Activated CD4-positive, alpha-beta T cell treated with anti-CD3 and anti-CD28 coated beads, Interleukin-2, amount 10 ng/mL, durations not matched to agents 7 days and 5 days (primary cell): ENCODE data around the gene PCDHB4. TPM values are rescaled to one million over a fixed set of nuclear protein-coding genes. Genes with fewer than 3 reads are reported as not detected.
"Not testable (repeated sequence)": the region's sequence is repeated elsewhere in the genome, so short reads cannot be mapped to it uniquely, and the experiment has no call there.

Source experiments
- CTCF ChIA-PET: fragments of 350-600 bp; sonication (Branson Sonifier 250); formaldehyde crosslinking; loops from one replicate; lab custom pipeline; 2021; ENCODE audit warnings: antibody characterized with exemption; lab: Charles Lee
- POLR2A ChIA-PET: fragments of 350-600 bp; sonication (Branson Sonifier 250); formaldehyde crosslinking; loops from one replicate; lab custom pipeline; 2021; ENCODE audit warnings: antibody characterized with exemption; lab: Charles Lee
- DNase-seq: peaks from one replicate; pipeline ENCODE4 v3.0.0-alpha.2; 2020
- H3K27ac Mint-ChIP-seq: one replicate; pipeline ENCODE4 v1.8.0; 2021; ENCODE audit warnings: mild to moderate bottlenecking, moderate library complexity, mixed read lengths
- H3K27me3 Mint-ChIP-seq: one replicate; pipeline ENCODE4 v1.8.0; 2021; ENCODE audit warnings: mixed read lengths
- H3K36me3 Mint-ChIP-seq: one replicate; pipeline ENCODE4 v1.8.0; 2021; ENCODE audit warnings: low read depth, mixed read lengths
- H3K4me1 Mint-ChIP-seq: one replicate; pipeline ENCODE4 v1.8.0; 2021; ENCODE audit warnings: mixed read lengths
- H3K4me3 Mint-ChIP-seq: one replicate; pipeline ENCODE4 v1.8.0; 2021; ENCODE audit warnings: mild to moderate bottlenecking, moderate library complexity, mixed read lengths
- H3K9me3 Mint-ChIP-seq: one replicate; pipeline ENCODE4 v1.8.0; 2021; ENCODE audit warnings: mixed read lengths
- total RNA-seq, 2 experiments: library from RNA; stranded (reverse); gene quantifications; one replicate each; pipeline ENCODE4 v1.2.3, GENCODE V29; 2021

Gene PCDHB4
- total RNA-seq, 2 experiments from 2014 or later = not detected

DNA sequence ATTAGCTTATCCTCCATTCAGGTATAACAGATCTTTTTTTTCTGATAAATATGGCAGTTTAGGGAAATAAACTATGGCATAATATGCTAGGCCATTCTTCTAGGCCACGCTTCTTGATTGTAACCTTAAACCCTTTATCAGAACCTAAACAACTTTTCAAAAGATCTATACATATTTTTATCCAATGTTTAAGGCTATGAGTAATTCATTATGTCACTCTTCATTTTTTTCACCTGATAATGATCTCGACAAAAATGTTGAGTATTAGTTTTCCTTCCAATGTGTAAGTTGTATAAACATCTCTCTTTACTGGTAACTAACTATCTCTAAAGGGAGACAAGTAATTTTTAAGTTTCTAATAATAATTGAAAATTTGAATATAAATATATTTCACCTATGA lies 2.4 kb upstream of the PCDHB4 start:
- no peaks in the 10 kb centered on the region for H3K4me1 Mint-ChIP-seq
- no peak overlapping the region for H3K27ac Mint-ChIP-seq
- H3K36me3 Mint-ChIP-seq = no peaks in the 10 kb centered on the region
- peaks cover 18% of the 10 kb centered on the region for H3K9me3 Mint-ChIP-seq
- POLR2A ChIA-PET = no interaction called here
- peaks cover 6% of the 10 kb centered on the region for H3K27me3 Mint-ChIP-seq
- CTCF ChIA-PET = no interaction called here
- H3K4me3 Mint-ChIP-seq = no peak overlapping the region
- DNase-seq = no peak

DNA sequence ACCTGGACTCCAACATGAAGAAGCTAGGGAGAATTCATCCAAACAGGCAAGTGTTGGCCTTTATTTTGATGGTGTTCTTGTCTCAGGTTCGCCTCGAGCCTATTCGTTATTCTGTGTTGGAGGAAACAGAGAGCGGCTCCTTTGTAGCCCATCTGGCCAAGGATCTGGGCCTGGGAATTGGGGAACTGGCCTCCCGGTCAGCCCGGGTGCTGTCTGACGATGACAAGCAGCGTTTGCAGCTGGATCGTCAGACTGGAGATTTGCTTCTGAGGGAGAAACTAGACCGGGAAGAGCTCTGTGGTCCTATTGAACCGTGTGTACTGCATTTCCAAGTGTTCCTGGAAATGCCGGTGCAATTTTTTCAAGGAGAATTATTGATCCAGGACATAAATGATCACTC lies 367 bp downstream of the PCDHB4 start:
- Mint-ChIP-seq H3K4me1 (no peaks in the 10 kb centered on the region), H3K27me3 (peaks cover 6% of the 10 kb centered on the region), H3K9me3 (peaks cover 14% of the 10 kb centered on the region), H3K4me3 (no peak overlapping the region), H3K27ac (no peak overlapping the region), H3K36me3 (no peaks in the 10 kb centered on the region)
- ChIA-PET POLR2A (no interaction called here), CTCF (no interaction called here)
- DNase-seq = no peak

DNA sequence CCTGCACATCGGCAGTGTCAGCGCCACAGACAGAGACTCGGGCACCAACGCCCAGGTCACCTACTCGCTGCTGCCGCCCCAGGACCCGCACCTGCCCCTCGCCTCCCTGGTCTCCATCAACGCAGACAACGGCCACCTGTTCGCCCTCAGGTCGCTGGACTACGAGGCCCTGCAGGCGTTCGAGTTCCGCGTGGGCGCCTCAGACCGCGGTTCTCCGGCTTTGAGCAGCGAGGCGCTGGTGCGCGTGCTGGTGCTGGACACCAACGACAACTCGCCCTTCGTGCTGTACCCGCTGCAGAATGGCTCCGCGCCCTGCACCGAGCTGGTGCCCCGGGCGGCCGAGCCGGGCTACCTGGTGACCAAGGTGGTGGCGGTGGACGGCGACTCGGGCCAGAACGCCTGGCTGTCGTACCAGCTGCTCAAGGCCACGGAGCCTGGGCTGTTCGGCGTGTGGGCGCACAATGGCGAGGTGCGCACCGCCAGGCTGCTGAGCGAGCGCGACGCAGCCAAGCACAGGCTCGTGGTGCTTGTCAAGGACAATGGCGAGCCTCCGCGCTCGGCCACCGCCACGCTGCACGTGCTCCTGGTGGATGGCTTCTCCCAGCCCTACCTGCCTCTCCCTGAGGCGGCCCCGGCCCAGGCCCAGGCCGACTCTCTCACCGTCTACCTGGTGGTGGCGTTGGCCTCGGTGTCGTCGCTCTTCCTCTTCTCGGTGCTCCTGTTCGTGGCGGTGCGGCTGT lies 1.9 kb downstream of the PCDHB4 start:
- H3K27me3 Mint-ChIP-seq, POLR2A ChIA-PET, H3K27ac Mint-ChIP-seq, H3K4me1 Mint-ChIP-seq, CTCF ChIA-PET, DNase-seq, H3K36me3 Mint-ChIP-seq: not testable (repeated sequence)
- Mint-ChIP-seq H3K4me3 (peak overlapping the region; percentile 16), H3K9me3 (peaks cover 14% of the 10 kb centered on the region)

DNA sequence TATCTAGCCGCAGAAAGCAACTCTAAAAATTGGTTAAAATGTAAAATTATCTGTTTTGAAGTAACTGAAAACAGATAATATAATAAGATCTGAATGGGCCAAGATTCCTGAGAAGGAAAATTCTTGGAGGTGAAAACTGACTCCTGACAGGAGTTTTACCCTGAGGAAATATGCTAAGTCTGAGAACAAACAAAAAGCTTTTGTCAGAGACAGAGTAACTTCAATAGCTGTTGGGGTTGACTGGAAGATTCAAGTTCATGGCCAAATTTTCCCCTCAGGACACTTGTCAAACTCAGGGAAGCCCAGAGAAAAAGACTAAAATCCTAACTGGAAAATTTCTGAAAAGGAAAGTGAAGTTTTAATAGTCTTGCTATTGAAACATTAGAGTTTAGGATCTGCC lies 5.7 kb downstream of the PCDHB4 start:
- Mint-ChIP-seq H3K4me1 (no peaks in the 10 kb centered on the region), H3K4me3 (no peak overlapping the region), H3K9me3 (peaks cover 12% of the 10 kb centered on the region), H3K27me3 (peaks cover 8% of the 10 kb centered on the region), H3K36me3 (no peaks in the 10 kb centered on the region), H3K27ac (no peak overlapping the region)
- ChIA-PET POLR2A (no interaction called here), CTCF (no interaction called here)
- no peak for DNase-seq

DNA sequence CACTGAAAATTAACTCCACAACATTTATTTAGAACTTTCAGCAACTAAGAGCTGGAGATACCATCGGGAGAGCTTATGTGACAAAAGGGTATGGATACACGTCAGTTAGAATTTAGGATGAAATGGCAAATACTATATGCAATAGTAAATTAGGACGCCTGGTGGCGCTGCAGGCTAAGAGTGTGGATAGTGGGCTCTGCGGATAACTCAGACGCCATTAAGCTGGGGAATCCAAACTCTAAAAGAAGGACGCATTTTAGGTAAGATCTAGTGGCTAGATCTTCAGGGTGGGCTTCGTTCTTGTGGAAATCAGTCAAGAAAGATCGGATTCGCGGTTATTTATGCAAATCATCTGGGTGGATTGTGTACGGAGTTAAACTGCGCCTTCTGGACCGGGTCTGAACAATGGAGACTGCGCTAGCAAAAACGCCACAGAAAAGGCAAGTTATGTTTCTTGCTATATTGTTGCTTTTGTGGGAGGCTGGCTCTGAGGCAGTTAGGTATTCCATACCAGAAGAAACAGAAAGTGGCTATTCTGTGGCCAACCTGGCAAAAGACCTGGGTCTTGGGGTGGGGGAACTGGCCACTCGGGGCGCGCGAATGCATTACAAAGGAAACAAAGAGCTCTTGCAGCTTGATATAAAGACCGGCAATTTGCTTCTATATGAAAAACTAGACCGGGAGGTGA lies 13.6 kb downstream of the PCDHB4 start, which contains the start of gene PCDHB5:
TSS of gene PCDHB5 (plus strand) at position 177 of the 688 bp plus-strand sequence. CDS start at position 406, 229 bp downstream.
- no peak within 1 kb of the TSS for H3K27ac Mint-ChIP-seq
- H3K27me3 Mint-ChIP-seq = peaks cover 9% of the 10 kb centered on the region
- DNase-seq = no peak
- H3K9me3 Mint-ChIP-seq = peaks cover 28% of the 10 kb centered on the region
- ChIA-PET CTCF (no interaction called here), POLR2A (no interaction called here)
- H3K4me1 Mint-ChIP-seq = peaks cover 2% of the 10 kb centered on the region
- peaks cover 2% of the 10 kb centered on the region for H3K36me3 Mint-ChIP-seq
- H3K4me3 Mint-ChIP-seq = no peak within 1 kb of the TSS

GRCh38 chr5:141135718-141136266 lies 14.2 kb downstream of the PCDHB4 start:
- Mint-ChIP-seq H3K4me3 (no peak overlapping the region), H3K36me3 (peaks cover 2% of the 10 kb centered on the region), H3K27ac (no peak overlapping the region), H3K27me3 (peaks cover 7% of the 10 kb centered on the region), H3K9me3 (peaks cover 28% of the 10 kb centered on the region), H3K4me1 (peaks cover 2% of the 10 kb centered on the region)
- POLR2A ChIA-PET = no interaction called here
- CTCF ChIA-PET = no interaction called here
- DNase-seq = no peak

DNA sequence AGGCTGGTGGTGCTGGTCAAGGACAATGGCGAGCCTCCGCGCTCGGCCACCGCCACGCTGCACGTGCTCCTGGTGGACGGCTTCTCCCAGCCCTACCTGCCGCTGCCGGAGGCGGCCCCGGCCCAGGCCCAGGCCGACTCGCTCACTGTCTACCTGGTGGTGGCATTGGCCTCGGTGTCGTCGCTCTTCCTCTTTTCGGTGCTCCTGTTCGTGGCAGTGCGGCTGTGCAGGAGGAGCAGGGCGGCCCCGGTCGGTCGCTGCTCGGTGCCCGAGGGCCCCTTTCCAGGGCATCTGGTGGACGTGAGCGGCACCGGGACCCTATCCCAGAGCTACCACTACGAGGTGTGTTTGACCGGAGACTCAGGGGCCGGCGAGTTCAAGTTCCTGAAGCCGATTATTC lies 15.7 kb downstream of the PCDHB4 start:
- H3K36me3 Mint-ChIP-seq, H3K27ac Mint-ChIP-seq, DNase-seq, H3K4me1 Mint-ChIP-seq, H3K27me3 Mint-ChIP-seq, CTCF ChIA-PET, H3K4me3 Mint-ChIP-seq, POLR2A ChIA-PET: not testable (repeated sequence)
- H3K9me3 Mint-ChIP-seq = peaks cover 28% of the 10 kb centered on the region

DNA sequence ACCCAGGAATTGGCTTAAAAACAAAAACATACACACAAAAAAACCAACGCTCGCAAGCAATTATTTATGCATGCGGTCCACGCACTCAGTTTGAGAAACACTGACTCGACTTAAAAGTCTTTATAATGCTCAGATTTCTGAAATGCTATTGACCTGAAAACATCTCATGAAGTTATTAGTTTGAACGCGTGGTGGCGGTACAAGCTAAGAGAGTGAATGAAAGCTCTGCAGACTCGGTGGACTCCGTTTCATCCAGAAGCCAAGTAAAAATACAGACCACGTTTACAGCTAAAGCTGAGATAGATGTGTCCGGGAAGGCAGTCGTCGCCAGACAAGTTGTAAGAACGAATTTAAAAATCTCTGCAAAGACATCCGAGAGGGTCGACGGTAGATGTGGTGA lies 28.2 kb downstream of the PCDHB4 start, which contains the start of gene PCDHB6:
TSS of gene PCDHB6 (plus strand) at position 246 of the 400 bp plus-strand sequence. CDS start 201 bp downstream, outside the sequence.
- ChIA-PET CTCF (interaction anchor here (1.2 kb wide), 1 partner anchor 27 kb away, joined by 3 read pairs; the partner anchor contains the start of gene PCDHB8), POLR2A (no interaction called here)
- no peak for DNase-seq
- Mint-ChIP-seq H3K27me3 (peaks cover 16% of the 10 kb centered on the region), H3K9me3 (peaks cover 14% of the 10 kb centered on the region), H3K4me1 (peaks cover 3% of the 10 kb centered on the region), H3K27ac (no peak within 1 kb of the TSS), H3K4me3 (peak within 1 kb of the TSS; percentile 35), H3K36me3 (peaks cover 4% of the 10 kb centered on the region)

DNA sequence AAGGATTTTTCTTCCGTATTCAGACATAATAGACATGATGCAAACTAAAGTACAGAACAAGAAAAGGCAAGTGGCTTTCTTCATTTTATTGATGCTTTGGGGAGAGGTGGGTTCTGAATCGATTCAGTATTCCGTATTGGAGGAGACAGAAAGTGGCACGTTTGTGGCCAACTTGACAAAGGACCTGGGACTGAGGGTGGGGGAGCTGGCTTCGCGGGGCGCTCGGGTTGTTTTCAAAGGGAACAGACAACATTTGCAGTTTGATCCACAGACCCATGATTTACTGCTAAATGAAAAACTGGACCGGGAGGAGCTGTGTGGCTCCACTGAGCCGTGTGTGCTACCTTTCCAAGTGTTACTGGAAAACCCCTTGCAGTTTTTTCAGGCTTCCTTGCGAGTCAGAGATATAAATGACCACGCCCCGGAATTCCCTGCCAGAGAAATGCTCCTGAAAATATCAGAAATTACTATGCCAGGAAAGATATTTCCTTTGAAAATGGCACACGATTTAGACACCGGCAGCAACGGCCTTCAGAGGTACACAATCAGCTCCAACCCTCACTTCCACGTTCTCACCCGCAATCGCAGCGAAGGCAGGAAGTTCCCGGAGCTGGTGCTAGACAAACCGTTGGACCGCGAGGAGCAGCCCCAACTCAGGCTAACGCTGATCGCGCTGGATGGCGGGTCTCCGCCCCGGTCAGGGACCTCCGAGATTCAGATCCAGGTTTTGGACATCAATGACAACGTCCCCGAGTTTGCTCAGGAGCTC lies 28.8 kb downstream of the PCDHB4 start:
- ChIA-PET POLR2A (no interaction called here), CTCF (interaction anchor here (1.2 kb wide), 1 partner anchor 27 kb away, joined by 3 read pairs; the partner anchor contains the start of gene PCDHB8)

GRCh38 chr5:141150993-141151325 lies 29.3 kb downstream of the PCDHB4 start:
- Mint-ChIP-seq H3K27me3 (peaks cover 16% of the 10 kb centered on the region), H3K4me1 (peaks cover 3% of the 10 kb centered on the region), H3K9me3 (peaks cover 14% of the 10 kb centered on the region), H3K27ac (no peak overlapping the region), H3K36me3 (peaks cover 4% of the 10 kb centered on the region), H3K4me3 (no peak overlapping the region)
- ChIA-PET POLR2A (no interaction called here), CTCF (no interaction called here)
- DNase-seq = no peak

More for the DNA sequence above, 28.8 kb downstream of the PCDHB4 start:
- Mint-ChIP-seq H3K27ac (no peak overlapping the region), H3K36me3 (peaks cover 4% of the 10 kb centered on the region), H3K4me3 (peak overlapping the region; percentile 35), H3K27me3 (peaks cover 16% of the 10 kb centered on the region), H3K4me1 (peaks cover 3% of the 10 kb centered on the region), H3K9me3 (peaks cover 14% of the 10 kb centered on the region)
- DNase-seq = no peak

- CTCF ChIA-PET, H3K36me3 Mint-ChIP-seq, H3K4me1 Mint-ChIP-seq, DNase-seq, POLR2A ChIA-PET, H3K4me3 Mint-ChIP-seq: not testable (repeated sequence)
- Mint-ChIP-seq H3K27me3 (peaks cover 16% of the 10 kb centered on the region), H3K27ac (peak overlapping the region; percentile 38), H3K9me3 (peaks cover 21% of the 10 kb centered on the region)
Observed at GRCh38 chr5:141151632-141152031, 30.0 kb downstream of the PCDHB4 start.

- Mint-ChIP-seq H3K9me3 (peaks cover 25% of the 10 kb centered on the region), H3K27ac (peak overlapping the region; percentile 33), H3K27me3 (peaks cover 16% of the 10 kb centered on the region)
- CTCF ChIA-PET, DNase-seq, H3K4me3 Mint-ChIP-seq, H3K4me1 Mint-ChIP-seq, POLR2A ChIA-PET, H3K36me3 Mint-ChIP-seq: not testable (repeated sequence)
Observed at GRCh38 chr5:141152096-141152495, 30.5 kb downstream of the PCDHB4 start.
